OCI-LY1 (cell line): Measurements from ENCODE around the gene TFEB.
A peak's percentile ranks its signal among the peaks of the same experiment; 100 is the strongest.

Experiments
- H2AFZ ChIP-seq: fragments of 200-600 bp; sonication (generic), shearing (Covaris generic); 2 replicates; pipeline ENCODE4 v1.6.0; 2014; ENCODE audit warnings: antibody characterized with exemption, mild to moderate bottlenecking, low read length
- H3F3A ChIP-seq: fragments of 200-600 bp; sonication (generic), shearing (Covaris generic); 2 replicates; pipeline ENCODE4 v1.6.0; 2014; ENCODE audit warnings: mild to moderate bottlenecking, antibody characterized with exemption, low read length, moderate library complexity; ENCODE audit not compliant: insufficient read depth
- H3K27ac ChIP-seq: fragments of 200-600 bp; sonication (generic); 2 replicates; pipeline ENCODE4 v1.5.1; 2014; ENCODE audit warnings: low read length, mixed run types, mild to moderate bottlenecking, low read depth; ENCODE audit not compliant: poor library complexity, severe bottlenecking
- H3K27me3 ChIP-seq: fragments of 200-600 bp; sonication (generic); 2 replicates; pipeline ENCODE4 v1.6.0; 2014; ENCODE audit warnings: antibody characterized with exemption, mild to moderate bottlenecking, low read length, moderate library complexity; ENCODE audit not compliant: insufficient read depth
- H3K36me3 ChIP-seq: fragments of 200-600 bp; sonication (generic); 2 replicates; pipeline ENCODE4 v1.6.1; 2014; ENCODE audit warnings: mild to moderate bottlenecking, antibody characterized with exemption, low read length, moderate library complexity, mixed read lengths; ENCODE audit not compliant: insufficient read depth
- H3K4me1 ChIP-seq: fragments of 200-600 bp; sonication (generic); 2 replicates; pipeline ENCODE4 v1.5.1; 2014; ENCODE audit warnings: mild to moderate bottlenecking, low read length, moderate library complexity; ENCODE audit not compliant: insufficient read depth, severe bottlenecking
- H3K4me2 ChIP-seq: fragments of 200-600 bp; sonication (generic), shearing (Covaris generic); 2 replicates; pipeline ENCODE4 v1.6.1; 2014; ENCODE audit warnings: low read length
- H3K4me3 ChIP-seq: fragments of 200-600 bp; sonication (generic); 2 replicates; pipeline ENCODE4 v1.5.1; 2014; ENCODE audit warnings: low read length, low read depth, mild to moderate bottlenecking, mixed read lengths; ENCODE audit not compliant: poor library complexity, severe bottlenecking
- H3K79me2 ChIP-seq: fragments of 200-600 bp; shearing (Covaris generic); 2 replicates; pipeline ENCODE4 v1.6.1; 2016; ENCODE audit warnings: mixed run types, low read length, mixed read lengths; ENCODE audit not compliant: insufficient read depth
- H3K9ac ChIP-seq: fragments of 200-600 bp; sonication (generic), shearing (Covaris generic); 2 replicates; pipeline ENCODE4 v1.6.1; 2014; ENCODE audit warnings: mild to moderate bottlenecking, low read length, mixed read lengths
- H3K9me2 ChIP-seq: fragments of 200-600 bp; sonication (generic), shearing (Covaris generic); 2 replicates; pipeline ENCODE4 v1.6.1; 2014; ENCODE audit warnings: low read depth, mild to moderate bottlenecking, low read length, mixed read lengths
- H3K9me3 ChIP-seq: fragments of 200-600 bp; shearing (Covaris generic); 2 replicates; pipeline ENCODE4 v1.6.1; 2014; ENCODE audit warnings: low read length, mixed read lengths
- H4K20me1 ChIP-seq: fragments of 200-600 bp; sonication (generic), shearing (Covaris generic); 2 replicates; pipeline ENCODE4 v1.6.0; 2016; ENCODE audit warnings: mild to moderate bottlenecking, low read length; ENCODE audit not compliant: insufficient read depth
- CTCF ChIP-seq: fragments of 200-600 bp; sonication (generic), shearing (Covaris generic); IDR thresholded peaks from 2 replicates; pipeline ENCODE4 v1.5.1; 2017; ENCODE audit warnings: mild to moderate bottlenecking, antibody characterized with exemption, low read length, moderate library complexity, mixed read lengths
- EZH2 ChIP-seq: fragments of 200-600 bp; sonication (generic), shearing (Covaris generic); IDR thresholded peaks from 2 replicates; pipeline ENCODE4 v1.8.0; 2017; ENCODE audit warnings: borderline replicate concordance, mixed run types, mild to moderate bottlenecking, antibody characterized with exemption, low read length, moderate library complexity, mixed read lengths

The TFEB gene

GRCh38 chr6:41711323-41712038 is 23.9 kb downstream of the TFEB start:
- Histone ChIP-seq H3K36me3 (no peaks in the 10 kb centered on the region; the same call in 1 of the 2 replicates), H3K9ac (no peak overlapping the region), H2AFZ (no peak overlapping the region), H4K20me1 (no peaks in the 10 kb centered on the region), H3K79me2 (no peaks in the 10 kb centered on the region), H3F3A (no peaks in the 10 kb centered on the region), H3K4me2 (no peak overlapping the region), H3K9me2 (no peaks in the 10 kb centered on the region), H3K27ac (no peak overlapping the region), H3K9me3 (no peaks in the 10 kb centered on the region), H3K27me3 (no peaks in the 10 kb centered on the region), H3K4me1 (peaks cover 42% of the 10 kb centered on the region), H3K4me3 (no peak overlapping the region)
- TF ChIP-seq CTCF (no peak), EZH2 (no peak)

GRCh38 chr6:41709375-41709774 is 26.0 kb downstream of the TFEB start:
- Histone ChIP-seq H2AFZ (no peak overlapping the region), H4K20me1 (no peaks in the 10 kb centered on the region), H3K27me3 (no peaks in the 10 kb centered on the region), H3K79me2 (no peaks in the 10 kb centered on the region), H3K4me3 (no peak overlapping the region), H3K4me2 (no peak overlapping the region), H3K4me1 (peaks cover 48% of the 10 kb centered on the region), H3K9me2 (no peaks in the 10 kb centered on the region), H3K9me3 (no peaks in the 10 kb centered on the region), H3K27ac (no peak overlapping the region), H3K36me3 (no peaks in the 10 kb centered on the region), H3K9ac (no peak overlapping the region), H3F3A (no peaks in the 10 kb centered on the region)
- TF ChIP-seq CTCF, result no peak
- no peak for TF ChIP-seq EZH2

GRCh38 chr6:41708856-41709255 is 26.6 kb downstream of the TFEB start:
- H3K9me2 ChIP-seq, result no peaks in the 10 kb centered on the region
- H2AFZ ChIP-seq, result no peak overlapping the region
- H3K9ac ChIP-seq, result no peak overlapping the region
- no peak overlapping the region for H3K4me2 ChIP-seq
- H3K79me2 ChIP-seq, result no peaks in the 10 kb centered on the region
- H3K4me3 ChIP-seq, result no peak overlapping the region
- no peaks in the 10 kb centered on the region for H3K27me3 ChIP-seq
- peaks cover 47% of the 10 kb centered on the region for H3K4me1 ChIP-seq
- H4K20me1 ChIP-seq, result no peaks in the 10 kb centered on the region
- peak overlapping the region; percentile 82 for H3K27ac ChIP-seq
- no peak for TF ChIP-seq EZH2
- no peak for TF ChIP-seq CTCF
- no peaks in the 10 kb centered on the region for H3K36me3 ChIP-seq
- no peaks in the 10 kb centered on the region for H3K9me3 ChIP-seq
- H3F3A ChIP-seq, result no peaks in the 10 kb centered on the region
